K562 (cell line): ENCODE data around the gene EPHB4. TPM values are rescaled to one million over a fixed set of nuclear protein-coding genes. Genes with fewer than 3 reads are reported as not detected.

Experiments used
- BMI1 ChIP-seq: fragments of 150-350 bp; IDR thresholded peaks from 2 replicates; pipeline ENCODE4 v1.6.1; 2014; ENCODE audit warnings: low read length
- CAMTA2 ChIP-seq: fragments of 250-450 bp; sonication (Bioruptor Pico); conservative IDR thresholded peaks from 2 replicates; pipeline ENCODE4 v1.5.1; 2022
- CHD4 ChIP-seq: fragments of 200-600 bp; sonication (generic); IDR thresholded peaks from 3 replicates; pipeline ENCODE4 v1.6.1; 2012; ENCODE audit warnings: low read depth, mild to moderate bottlenecking, mixed read lengths, low read length, inconsistent platforms; ENCODE audit not compliant: insufficient read depth, insufficient replicate concordance, poor library complexity, severe bottlenecking
- DPF2 ChIP-seq: fragments of 450-650 bp; IDR thresholded peaks from 2 replicates; pipeline ENCODE4 v1.6.1; 2016
- KLF1 ChIP-seq: fragments of 450-650 bp; IDR thresholded peaks from 2 replicates; pipeline ENCODE4 v1.6.1; 2016; ENCODE audit warnings: missing genetic modification characterization, missing compliant biosample characterization
- MCM7 ChIP-seq, 2 experiments: fragments of 450-650 bp; IDR thresholded peaks; 2 replicates each; pipeline ENCODE4 v1.6.1; 2016 to 2018
- MTA1 ChIP-seq: fragments of 450-650 bp; IDR thresholded peaks from 2 replicates; pipeline ENCODE4 v1.6.1; 2017; ENCODE audit warnings: borderline replicate concordance
- NFRKB ChIP-seq: fragments of 450-650 bp; IDR thresholded peaks from 2 replicates; pipeline ENCODE4 v1.6.1; 2016; ENCODE audit warnings: low read depth
- POU5F1 ChIP-seq: fragments of 150-350 bp; IDR thresholded peaks from 2 replicates; pipeline ENCODE4 v1.6.1; 2014; ENCODE audit warnings: borderline replicate concordance, low read length, low read depth, mild to moderate bottlenecking; ENCODE audit not compliant: partially characterized antibody
- SREBF2 ChIP-seq: sonication (generic); formaldehyde crosslinking; IDR thresholded peaks from 2 replicates; pipeline ENCODE4 v1.4.0; 2020; ENCODE audit warnings: mild to moderate bottlenecking, missing genetic modification reagents
- ZFP36 ChIP-seq: fragments of 150-350 bp; IDR thresholded peaks from 2 replicates; pipeline ENCODE4 v1.6.1; 2018; ENCODE audit warnings: low read length, low read depth; ENCODE audit not compliant: partially characterized antibody
- polyA plus RNA-seq, 8 experiments: library from polyadenylated mRNA; depleted of rRNA in 4 of 8; stranded (reverse) in 5 of 8; unstranded in 3 of 8; fragments of >200 nt; fragmentation: Nextera tagmentation in 2 of 8; fragmentation: Illumina TruSeq in 1 of 8; extraction: Ambion mirVana in 2 of 8; extraction: Trizol in 1 of 8; gene quantifications; 2 replicates each; pipeline versions ENCODE4 v1.2.1 to v1.2.3, GENCODE V29; 2011 to 2014; ENCODE audit warnings: inconsistent platforms in 1 of 8, missing spikeins in 1 of 8
- total RNA-seq, 7 experiments: library from RNA; depleted of rRNA in 6 of 7; stranded (reverse); fragments of >200 nt in 6 of 7; fragmentation: Illumina TruSeq in 2 of 7; extraction: Trizol in 2 of 7; gene quantifications; 2 replicates each; pipeline versions ENCODE4 v1.2.1 to v1.2.3, GENCODE V29; 2011 to 2021; ENCODE audit warnings: low replicate concordance in 1 of 7
- TF ChIP-seq, protein P1 (sequence below): fragments of 450-650 bp; IDR thresholded peaks from 2 replicates; pipeline ENCODE4 v1.6.1; 2014; ENCODE audit warnings: low read depth, mild to moderate bottlenecking, moderate library complexity, borderline replicate concordance
- TF ChIP-seq, protein P2 (sequence below): fragments of 450-650 bp; IDR thresholded peaks from 2 replicates; pipeline ENCODE4 v1.7.0; 2016; ENCODE audit warnings: borderline replicate concordance
- TF ChIP-seq, protein P3 (sequence below), 3 experiments: fragments of 200-800 bp in 1 of 3; sonication (Bioruptor generic) in 1 of 3; sonication (generic) in 1 of 3; formaldehyde crosslinking in 1 of 3; IDR thresholded peaks; 2 replicates each; pipeline versions ENCODE4 v1.6.1 to v1.8.0; 2016 to 2022; ENCODE audit warnings: mild to moderate bottlenecking in 2 of 3, missing compliant biosample characterization in 2 of 3, missing genetic modification characterization in 2 of 3, missing genetic modification reagents in 1 of 3
- TF ChIP-seq, protein P4 (sequence below): fragments of 200-800 bp; sonication (Bioruptor generic); IDR thresholded peaks from 2 replicates; pipeline ENCODE4 v1.6.1; 2017; ENCODE audit warnings: missing genetic modification characterization, missing compliant biosample characterization
- TF ChIP-seq, protein P5 (sequence below), 2 experiments: fragments of 450-650 bp; IDR thresholded peaks; 2 replicates each; pipeline ENCODE4 v1.6.1; 2018; ENCODE audit warnings: mild to moderate bottlenecking in 2 of 2, low read depth in 1 of 2; ENCODE audit not compliant: partially characterized antibody in 2 of 2

EPHB4 gene
- total and polyA plus RNA-seq, 9 of the 15 experiments (the other 6 are each of a cell fraction or from before 2014, with no cell fraction given) = 1.2 to 82.1 (median 37.9) TPM

DNA sequence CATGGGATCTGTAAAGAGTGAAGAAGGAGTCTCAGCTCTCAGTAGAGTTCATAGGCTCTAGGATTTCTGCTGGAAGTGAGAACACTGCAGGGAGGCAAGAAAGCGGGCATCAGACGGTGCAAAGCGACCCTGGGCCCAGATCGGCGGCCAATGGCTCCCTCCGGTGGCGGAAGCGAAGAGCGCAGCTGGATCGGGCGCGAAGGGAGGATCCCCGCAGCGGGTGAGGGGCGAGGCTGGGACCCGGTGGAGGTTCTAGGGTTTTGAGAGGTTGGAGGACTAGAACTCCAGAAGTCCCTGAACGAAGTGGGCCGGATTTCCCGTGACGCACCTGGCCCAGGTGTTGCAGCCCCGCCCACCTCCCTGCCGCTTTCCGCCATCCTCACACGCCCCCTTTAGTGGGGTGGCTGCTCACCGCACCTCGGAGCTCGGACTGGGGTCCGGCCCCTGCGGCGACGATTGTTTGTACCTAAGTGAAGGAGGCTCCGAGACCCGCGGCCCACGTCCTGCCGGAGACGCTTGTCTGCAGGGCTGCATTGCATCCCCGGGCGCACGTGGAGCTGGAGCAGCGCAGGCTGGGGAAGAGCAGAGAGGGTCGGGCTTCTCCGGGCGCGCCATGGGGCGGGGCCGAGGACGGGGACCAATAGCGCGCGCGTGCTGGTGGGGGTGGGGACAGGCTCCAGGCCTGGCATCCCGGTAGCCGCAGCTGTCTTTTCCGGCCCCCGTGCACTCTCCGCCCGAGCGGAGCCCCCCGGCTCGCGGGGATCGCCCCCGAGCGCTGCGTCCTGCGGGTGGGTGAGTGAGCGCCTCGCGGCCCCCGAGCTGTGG lies 24.9 kb upstream of the EPHB4 start, which contains the start of gene SLC12A9 (continued):
- TF ChIP-seq CHD4 = no peak
- TF ChIP-seq, protein P1, sequence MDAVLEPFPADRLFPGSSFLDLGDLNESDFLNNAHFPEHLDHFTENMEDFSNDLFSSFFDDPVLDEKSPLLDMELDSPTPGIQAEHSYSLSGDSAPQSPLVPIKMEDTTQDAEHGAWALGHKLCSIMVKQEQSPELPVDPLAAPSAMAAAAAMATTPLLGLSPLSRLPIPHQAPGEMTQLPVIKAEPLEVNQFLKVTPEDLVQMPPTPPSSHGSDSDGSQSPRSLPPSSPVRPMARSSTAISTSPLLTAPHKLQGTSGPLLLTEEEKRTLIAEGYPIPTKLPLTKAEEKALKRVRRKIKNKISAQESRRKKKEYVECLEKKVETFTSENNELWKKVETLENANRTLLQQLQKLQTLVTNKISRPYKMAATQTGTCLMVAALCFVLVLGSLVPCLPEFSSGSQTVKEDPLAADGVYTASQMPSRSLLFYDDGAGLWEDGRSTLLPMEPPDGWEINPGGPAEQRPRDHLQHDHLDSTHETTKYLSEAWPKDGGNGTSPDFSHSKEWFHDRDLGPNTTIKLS = no peak
- TF ChIP-seq MTA1 = peak; percentile 38; the same call in 1 of the 2 replicates
- TF ChIP-seq BMI1 = no peak
- TF ChIP-seq KLF1 (tag) = peak; percentile 89
- no peak for TF ChIP-seq CAMTA2
- TF ChIP-seq, protein P2, sequence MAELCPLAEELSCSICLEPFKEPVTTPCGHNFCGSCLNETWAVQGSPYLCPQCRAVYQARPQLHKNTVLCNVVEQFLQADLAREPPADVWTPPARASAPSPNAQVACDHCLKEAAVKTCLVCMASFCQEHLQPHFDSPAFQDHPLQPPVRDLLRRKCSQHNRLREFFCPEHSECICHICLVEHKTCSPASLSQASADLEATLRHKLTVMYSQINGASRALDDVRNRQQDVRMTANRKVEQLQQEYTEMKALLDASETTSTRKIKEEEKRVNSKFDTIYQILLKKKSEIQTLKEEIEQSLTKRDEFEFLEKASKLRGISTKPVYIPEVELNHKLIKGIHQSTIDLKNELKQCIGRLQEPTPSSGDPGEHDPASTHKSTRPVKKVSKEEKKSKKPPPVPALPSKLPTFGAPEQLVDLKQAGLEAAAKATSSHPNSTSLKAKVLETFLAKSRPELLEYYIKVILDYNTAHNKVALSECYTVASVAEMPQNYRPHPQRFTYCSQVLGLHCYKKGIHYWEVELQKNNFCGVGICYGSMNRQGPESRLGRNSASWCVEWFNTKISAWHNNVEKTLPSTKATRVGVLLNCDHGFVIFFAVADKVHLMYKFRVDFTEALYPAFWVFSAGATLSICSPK = no peak
- TF ChIP-seq POU5F1 = no peak
- TF ChIP-seq, protein P3, sequence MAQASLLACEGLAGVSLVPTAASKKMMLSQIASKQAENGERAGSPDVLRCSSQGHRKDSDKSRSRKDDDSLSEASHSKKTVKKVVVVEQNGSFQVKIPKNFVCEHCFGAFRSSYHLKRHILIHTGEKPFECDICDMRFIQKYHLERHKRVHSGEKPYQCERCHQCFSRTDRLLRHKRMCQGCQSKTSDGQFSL (CRISPR knock-in tag; IDR thresholded peaks at IDR 0.05) = peak; percentile 7; the same call in 1 of the 2 replicates
- TF ChIP-seq, protein P3 (tag; IDR thresholded peaks at IDR 0.05) = no peak; a peak in 1 of 4 replicates
- peak; percentile 91; the same call in 1 of the 2 replicates for TF ChIP-seq SREBF2 (CRISPR knock-in tag)
- no peak for TF ChIP-seq MCM7 (IDR thresholded peaks at IDR 0.05)
- no peak for TF ChIP-seq ZFP36
- TF ChIP-seq, protein P4, sequence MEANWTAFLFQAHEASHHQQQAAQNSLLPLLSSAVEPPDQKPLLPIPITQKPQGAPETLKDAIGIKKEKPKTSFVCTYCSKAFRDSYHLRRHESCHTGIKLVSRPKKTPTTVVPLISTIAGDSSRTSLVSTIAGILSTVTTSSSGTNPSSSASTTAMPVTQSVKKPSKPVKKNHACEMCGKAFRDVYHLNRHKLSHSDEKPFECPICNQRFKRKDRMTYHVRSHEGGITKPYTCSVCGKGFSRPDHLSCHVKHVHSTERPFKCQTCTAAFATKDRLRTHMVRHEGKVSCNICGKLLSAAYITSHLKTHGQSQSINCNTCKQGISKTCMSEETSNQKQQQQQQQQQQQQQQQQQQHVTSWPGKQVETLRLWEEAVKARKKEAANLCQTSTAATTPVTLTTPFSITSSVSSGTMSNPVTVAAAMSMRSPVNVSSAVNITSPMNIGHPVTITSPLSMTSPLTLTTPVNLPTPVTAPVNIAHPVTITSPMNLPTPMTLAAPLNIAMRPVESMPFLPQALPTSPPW = peak; percentile 44
- no peak for TF ChIP-seq NFRKB
- TF ChIP-seq DPF2 = no peak
- TF ChIP-seq, protein P5, sequence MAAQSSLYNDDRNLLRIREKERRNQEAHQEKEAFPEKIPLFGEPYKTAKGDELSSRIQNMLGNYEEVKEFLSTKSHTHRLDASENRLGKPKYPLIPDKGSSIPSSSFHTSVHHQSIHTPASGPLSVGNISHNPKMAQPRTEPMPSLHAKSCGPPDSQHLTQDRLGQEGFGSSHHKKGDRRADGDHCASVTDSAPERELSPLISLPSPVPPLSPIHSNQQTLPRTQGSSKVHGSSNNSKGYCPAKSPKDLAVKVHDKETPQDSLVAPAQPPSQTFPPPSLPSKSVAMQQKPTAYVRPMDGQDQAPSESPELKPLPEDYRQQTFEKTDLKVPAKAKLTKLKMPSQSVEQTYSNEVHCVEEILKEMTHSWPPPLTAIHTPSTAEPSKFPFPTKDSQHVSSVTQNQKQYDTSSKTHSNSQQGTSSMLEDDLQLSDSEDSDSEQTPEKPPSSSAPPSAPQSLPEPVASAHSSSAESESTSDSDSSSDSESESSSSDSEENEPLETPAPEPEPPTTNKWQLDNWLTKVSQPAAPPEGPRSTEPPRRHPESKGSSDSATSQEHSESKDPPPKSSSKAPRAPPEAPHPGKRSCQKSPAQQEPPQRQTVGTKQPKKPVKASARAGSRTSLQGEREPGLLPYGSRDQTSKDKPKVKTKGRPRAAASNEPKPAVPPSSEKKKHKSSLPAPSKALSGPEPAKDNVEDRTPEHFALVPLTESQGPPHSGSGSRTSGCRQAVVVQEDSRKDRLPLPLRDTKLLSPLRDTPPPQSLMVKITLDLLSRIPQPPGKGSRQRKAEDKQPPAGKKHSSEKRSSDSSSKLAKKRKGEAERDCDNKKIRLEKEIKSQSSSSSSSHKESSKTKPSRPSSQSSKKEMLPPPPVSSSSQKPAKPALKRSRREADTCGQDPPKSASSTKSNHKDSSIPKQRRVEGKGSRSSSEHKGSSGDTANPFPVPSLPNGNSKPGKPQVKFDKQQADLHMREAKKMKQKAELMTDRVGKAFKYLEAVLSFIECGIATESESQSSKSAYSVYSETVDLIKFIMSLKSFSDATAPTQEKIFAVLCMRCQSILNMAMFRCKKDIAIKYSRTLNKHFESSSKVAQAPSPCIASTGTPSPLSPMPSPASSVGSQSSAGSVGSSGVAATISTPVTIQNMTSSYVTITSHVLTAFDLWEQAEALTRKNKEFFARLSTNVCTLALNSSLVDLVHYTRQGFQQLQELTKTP (IDR thresholded peaks at IDR 0.05; ENCODE audit: low read depth in 1 of 2, partially characterized antibody in 2 of 2) = no peak
